DND-41 (cell line): Measurements from ENCODE around the gene BACE1.

Experiments
- CTCF ChIP-seq: IDR thresholded peaks from 2 replicates; pipeline ENCODE4 v1.5.1; 2012; ENCODE audit warnings: borderline replicate concordance, low read length, moderate library complexity, mild to moderate bottlenecking; ENCODE audit not compliant: poor library complexity, severe bottlenecking; ENCODE audit errors: extremely low read depth
- EZH2 ChIP-seq: IDR thresholded peaks from 3 replicates; pipeline ENCODE4 v1.6.1; 2012; ENCODE audit warnings: borderline replicate concordance, low read depth, mild to moderate bottlenecking, moderate library complexity, low read length, inconsistent platforms; ENCODE audit not compliant: severe bottlenecking

- TF ChIP-seq CTCF: no peak
- TF ChIP-seq EZH2: no peak
Observed at GRCh38 chr11:117258576-117258975, 57.5 kb downstream of the BACE1 start.
